Endometrial microvascular endothelial cells (primary cell): ENCODE measurements around the gene HDAC4. TPM values are rescaled to one million over a fixed set of nuclear protein-coding genes. Genes with fewer than 3 reads are reported as not detected.
"Not testable (repeated sequence)": the region's sequence is repeated elsewhere in the genome, so short reads cannot be mapped to it uniquely, and the experiment has no call there.

ENCODE experiments used
- in situ Hi-C: cut with HindIII; loops from 2 replicates; pipeline ENCODE4 v1.10.0; 2017; ENCODE audit warnings: low sequenced_read_pairs, low pct_unique_long_range_greater_than_20kb; ENCODE audit errors: inconsistent ontology term
- total RNA-seq: library from RNA; depleted of rRNA; stranded (reverse); fragments of >200 nt; gene quantifications from one replicate; pipeline ENCODE4 v1.2.3, GENCODE V29; 2015; ENCODE audit errors: inconsistent ontology term

The HDAC4 gene
- total RNA-seq, 1 donor from 2014 or later = 27.4 TPM

DNA sequence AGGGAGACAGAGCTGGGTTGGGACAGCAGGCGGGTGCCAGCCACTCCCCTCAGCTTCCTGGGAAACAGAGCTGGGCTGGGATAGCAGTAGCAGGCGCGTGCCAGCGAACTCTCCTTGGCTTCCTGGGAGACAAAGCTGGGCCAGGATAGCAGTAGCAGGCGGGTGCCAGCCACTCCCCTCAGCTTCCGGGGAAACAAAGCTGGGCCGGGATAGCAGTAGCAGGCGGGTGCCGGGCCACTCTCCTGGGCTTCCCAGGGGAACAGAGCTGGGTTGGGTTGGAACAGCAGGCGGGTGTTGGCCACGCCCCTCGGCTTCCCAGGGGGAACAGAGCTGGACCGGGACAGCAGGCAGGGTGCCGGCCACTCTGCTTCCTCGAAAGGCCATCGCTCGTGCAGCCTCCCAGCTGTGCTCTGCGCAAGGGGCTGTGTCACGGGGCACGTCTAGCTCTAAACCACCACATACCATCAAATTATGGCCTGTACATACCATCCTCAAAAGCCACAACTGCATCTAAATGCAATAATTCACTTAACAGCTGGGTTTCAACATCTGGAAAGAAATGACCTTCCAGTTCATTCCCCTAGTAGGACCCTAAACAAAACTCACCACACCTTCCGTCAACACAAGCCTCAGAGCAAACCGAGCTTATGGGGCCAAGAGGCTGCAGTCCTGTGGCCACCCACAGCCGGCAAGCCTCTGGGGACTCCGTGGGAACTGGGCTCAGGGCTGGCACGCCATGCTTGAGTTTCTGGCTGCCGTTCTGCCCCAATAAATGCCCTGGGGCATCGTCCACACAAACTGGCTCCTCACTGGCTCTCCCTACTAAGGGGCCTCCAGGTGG lies 324.7 kb downstream of the HDAC4 start:
- in situ Hi-C loops = no loop called here

DNA sequence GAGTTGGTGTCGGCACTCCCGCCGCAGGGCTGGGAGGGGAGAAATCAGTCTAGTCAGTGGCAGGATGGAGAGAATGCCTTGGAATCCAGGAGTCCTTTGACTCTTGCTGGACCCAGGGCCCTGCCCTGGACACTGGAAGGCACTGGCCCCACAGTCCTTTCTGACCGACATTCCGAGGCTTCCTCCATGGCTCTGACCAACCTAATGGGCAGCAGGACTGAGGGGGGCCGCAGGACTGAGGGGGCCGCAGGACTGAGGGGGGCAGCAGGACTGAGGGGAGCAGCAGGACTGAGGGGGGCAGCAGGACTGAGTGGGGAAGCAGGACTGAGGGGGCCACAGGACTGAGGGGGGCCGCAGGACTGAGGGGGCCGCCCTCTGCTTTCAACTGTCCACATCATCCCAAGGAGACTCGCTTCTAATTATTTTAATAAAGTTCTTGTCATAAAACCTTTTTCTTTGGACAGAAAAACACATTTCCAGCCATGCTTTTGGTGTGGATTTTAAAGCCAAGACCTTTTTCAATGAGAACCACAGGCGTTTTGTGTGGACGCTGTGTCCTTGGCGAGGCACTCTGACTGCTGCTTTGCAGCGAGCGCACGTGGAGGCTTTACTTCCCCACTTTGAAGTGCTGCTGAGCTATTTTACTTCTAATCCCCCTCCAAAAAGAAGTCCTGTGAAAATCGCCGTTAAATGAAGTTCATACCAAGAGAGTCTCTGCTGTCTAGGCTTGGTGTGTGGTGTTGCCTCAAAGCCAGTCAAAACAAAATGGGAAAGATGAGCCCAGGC lies 326.9 kb downstream of the HDAC4 start:
- in situ Hi-C loops = no loop called here

- in situ Hi-C loops = no loop called here
Observed at GRCh38 chr2:239073270-239073669, 327.6 kb downstream of the HDAC4 start.

DNA sequence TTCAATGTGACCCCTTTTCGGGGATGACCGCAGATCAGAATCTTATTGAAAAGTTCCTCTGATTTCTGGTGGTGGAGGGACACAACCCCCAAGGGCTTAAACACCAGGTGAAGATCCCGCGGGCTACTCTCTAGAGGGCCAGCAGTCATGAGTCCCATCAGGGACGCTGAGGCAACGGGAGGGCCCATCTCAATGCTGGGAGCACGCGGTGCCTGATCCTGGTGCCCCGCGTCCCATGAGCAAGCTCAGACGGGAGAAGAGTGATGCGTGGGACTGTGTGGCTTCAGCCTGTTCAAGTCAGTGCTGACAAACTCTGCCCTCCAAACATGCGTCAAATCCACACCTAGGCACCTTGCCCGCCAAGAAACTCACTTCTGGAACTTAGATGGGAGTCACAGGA lies 328.0 kb downstream of the HDAC4 start:
- in situ Hi-C loops = no loop called here

- in situ Hi-C loops = no loop called here
Observed at GRCh38 chr2:239070466-239070865, 330.4 kb downstream of the HDAC4 start.

DNA sequence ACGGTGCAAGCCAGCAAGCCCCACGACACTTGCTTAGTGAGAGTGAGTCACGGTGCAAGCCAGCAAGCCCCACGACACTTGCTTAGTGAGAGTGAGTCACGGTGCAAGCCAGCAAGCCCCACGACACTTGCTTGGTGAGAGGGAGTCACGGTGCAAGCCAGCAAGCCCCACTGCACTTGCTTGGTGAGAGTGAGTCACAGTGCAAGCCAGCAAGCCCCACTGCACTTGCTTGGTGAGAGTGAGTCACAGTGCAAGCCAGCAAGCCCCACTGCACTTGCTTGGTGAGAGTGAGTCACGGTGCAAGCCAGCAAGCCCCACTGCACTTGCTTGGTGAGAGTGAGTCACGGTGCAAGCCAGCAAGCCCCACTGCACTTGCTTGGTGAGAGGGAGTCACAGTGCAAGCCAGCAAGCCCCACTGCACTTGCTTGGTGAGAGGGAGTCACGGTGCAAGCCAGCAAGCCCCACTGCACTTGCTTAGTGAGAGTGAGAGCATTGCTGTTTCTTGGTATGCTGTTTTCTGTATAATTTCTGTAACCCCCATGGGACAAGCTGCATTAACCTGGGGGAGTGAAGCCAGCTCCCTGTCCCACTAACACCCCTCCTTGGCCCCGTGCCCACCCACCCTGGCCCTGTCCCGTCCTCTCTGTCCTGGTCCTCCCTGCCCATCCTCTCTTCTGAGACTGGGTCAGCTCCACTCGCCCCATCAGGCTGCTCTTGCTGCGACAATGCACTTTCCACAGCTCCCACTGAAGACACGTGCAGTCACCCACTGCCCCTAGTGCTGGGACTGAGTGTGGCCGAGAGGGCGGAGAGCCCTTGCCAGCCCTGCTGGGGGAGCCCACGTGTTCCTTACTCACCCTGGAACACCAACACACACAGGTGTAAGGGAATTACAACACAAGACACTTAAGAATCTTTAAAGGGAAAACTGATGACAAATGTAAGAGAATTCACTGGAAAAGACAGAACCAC lies 331.2 kb downstream of the HDAC4 start:
- in situ Hi-C loops = not testable (repeated sequence)

DNA sequence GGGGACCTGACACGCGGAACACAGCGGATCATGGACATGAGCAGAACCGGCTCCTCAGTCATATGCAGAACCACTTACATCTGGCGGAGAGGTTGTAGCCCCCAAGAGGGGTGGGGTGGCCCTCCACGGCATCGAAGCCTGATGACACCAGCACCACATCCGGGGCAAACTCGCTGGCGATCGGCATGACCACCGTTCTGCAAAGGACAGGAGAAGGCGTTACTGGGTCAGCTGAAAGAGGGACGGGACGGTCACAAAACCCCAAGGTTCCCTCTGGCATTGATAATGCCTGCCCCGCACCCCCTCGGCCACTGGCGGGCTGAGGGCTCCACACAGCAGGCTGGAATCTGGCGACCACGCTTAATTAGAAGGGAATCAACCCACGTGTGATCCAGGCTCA lies 332.4 kb downstream of the HDAC4 start:
- in situ Hi-C loops = no loop called here

DNA sequence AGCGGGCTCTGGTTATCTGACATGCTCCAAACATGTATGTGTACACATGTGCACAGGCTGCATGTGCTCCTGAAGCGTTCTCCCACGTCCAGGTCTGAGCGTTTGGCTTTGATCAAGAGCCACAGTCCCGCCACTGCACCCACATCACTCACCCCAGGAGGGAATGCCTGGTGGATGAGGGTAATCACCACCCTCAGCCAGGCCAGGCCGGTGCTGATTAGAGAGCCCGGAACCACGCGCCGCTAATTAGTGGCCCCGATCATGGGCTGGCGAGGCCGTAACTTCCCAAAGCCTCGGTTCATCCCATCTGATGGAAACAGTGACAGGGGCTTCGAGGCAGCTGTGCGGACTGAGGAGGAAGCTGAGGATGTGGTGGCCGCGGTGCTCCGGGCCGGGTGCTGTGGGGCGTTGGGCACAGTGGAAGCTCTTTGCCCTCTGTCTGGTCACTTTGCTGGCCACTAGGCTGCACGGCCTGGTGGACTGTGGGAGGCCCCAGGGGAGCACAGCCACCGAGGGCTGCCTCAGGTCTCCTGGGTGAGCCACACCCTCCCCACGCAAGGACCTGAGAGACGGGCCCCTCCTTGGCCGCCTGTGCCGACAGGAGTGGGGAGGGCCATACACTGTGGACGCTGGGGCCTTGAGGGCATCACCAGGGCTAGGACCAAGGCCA lies 333.5 kb downstream of the HDAC4 start:
- in situ Hi-C loops = no loop called here

- in situ Hi-C loops = no loop called here
Observed at GRCh38 chr2:239066597-239066996, 334.2 kb downstream of the HDAC4 start.

DNA sequence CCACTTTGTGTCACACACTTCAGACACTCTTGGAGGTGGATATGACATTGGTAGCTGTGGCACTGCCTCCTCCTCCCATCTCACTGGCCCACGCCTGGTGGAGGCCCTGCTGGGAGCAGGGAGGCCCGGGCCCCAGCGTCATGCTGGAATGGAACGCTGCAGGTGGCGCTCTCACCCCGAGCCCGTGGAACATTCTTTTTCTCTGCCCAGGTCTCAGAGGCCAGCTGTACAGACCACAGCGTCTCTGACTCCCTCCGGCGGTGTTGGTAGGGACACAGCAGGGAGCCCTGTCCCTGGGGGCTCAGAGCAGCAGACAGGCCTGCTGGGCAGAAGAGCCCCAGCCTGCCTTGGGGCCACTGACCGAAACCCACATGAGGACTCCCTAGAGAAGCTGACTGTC lies 334.9 kb downstream of the HDAC4 start:
- in situ Hi-C loops = no loop called here

DNA sequence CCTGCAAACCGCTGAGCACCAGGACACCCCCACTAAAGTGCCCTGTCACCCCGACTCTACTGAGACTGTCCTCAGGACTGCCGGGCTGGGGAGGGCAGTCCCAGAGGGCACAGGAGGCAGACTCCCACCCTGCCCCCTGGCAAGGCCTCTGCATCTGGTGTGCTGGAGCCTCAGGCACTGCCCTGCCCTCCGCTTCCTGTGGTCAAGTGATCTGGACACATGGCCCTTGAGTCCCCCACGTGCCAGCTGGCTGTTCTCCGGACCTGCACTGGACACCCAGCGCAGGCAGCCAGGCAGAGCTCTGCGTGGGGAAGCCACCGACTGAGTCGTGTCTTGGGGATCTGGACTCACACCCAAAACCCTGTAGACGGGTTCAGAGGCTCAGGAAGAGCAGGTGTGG lies 335.3 kb downstream of the HDAC4 start:
- in situ Hi-C loops = no loop called here

DNA sequence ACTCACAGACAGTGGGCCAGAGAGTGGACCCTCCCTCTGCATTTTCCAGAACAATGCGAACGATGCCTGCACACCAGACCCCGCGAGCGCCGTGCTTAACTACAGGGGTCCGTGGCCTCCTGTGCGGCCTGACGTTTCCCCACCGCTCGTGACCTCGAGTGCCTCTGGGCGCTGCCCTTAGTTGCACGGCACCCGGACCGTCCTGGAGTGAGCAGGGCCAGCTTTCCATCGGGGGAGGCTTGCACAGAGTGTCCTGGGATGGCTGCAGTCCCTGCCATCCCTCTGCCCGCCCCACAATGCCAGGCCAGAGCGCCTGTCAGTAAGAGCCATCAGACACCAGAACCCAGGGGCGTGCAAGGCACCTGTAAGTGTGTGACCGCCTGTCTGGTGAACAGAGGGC lies 335.9 kb downstream of the HDAC4 start:
- in situ Hi-C loops = no loop called here

DNA sequence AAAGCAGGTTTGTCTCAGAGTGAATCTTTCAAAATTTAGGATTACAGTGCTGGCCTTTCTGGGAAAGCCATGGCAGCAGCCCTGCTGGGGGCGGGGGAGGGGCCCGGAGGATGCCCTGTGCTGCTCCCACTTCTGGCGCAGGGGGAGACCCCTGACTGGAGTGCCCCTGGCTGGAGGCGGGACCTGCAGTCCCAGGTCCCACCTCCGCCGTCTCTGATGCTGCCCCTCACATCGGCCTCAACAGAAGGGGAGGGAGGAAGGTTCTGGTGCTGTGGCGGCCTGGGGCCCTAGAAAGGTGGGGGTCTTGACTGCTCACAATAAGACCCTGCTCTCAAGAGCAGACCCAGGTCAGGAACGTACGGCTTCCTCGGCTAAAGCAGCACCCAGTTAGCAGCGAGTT lies 336.6 kb downstream of the HDAC4 start:
- in situ Hi-C loops = no loop called here

DNA sequence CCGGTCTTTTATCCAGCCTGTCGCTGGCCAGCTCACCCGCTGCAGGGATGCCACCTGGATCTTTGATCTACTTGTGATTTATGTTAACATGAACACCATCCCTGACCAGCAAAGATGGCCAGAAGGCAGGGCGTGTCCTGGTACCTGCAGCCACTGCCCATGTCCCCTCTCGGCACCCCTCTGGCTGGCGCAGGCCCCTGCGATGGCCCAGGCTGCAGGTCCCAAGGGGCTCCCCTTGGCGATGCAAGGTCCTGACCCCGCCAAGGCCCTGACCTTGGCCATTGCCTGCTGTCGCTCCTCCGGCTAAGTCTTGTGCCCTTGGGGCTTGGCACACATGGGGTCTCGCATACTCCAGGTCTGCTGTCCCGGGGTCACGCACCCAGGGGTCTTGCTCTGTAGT lies 338.1 kb downstream of the HDAC4 start:
- in situ Hi-C loops = no loop called here

DNA sequence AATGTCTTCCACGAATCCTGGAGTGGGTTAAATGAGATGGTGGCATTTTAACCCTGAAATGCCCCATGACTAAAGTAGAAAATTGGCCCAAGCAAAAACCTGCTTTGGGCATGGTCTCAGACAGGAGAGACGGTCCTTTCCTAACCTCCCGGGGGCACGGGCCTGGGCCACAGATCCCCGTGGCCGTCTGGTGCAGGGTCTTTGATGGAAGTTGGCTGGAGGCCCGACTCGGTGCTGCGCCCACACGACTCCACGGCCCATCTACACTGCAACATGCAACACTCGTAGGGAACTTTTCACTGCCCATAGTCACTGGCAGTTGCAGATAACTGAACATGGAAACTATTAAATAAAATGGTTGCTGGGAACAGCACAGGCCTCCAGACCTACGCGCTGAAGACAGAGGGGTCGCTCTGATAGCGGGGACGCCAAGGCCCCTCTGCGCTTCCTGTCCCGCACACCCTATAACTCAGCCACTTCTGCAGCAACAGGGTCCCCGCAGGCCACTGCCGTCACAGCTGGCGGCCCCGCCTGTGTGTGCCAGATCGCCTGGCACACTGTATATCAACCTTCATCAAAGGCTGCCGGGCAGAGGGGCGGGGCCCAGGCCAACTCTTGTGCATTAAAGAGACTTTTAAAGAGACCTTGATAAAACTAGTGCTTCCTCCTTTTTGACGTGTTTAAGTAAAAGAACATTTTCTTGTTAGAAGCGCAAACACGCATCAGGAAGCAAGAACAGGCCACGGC lies 338.8 kb downstream of the HDAC4 start:
- in situ Hi-C loops = no loop called here

- in situ Hi-C loops = no loop called here
Observed at GRCh38 chr2:239061121-239061666, 339.6 kb downstream of the HDAC4 start.

DNA sequence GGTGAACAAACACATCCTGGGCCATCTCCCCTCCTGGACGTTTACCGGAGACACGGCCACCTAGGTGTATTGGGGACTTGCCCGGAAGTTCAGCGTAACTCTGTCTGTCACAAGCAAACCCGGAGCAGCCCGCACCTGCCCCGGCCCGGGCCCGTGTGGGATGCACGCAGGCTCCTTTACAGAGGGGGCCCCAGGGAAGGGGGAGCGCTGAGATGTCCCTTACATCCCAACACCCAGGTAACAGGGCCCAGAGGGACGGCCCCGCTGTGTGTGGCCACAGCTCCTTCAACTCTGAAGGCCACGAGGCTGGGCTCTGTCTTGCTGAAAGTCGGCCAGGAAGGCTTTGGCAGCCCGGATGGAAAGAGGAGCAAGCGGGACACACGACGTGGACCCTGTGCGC lies 340.1 kb downstream of the HDAC4 start:
- in situ Hi-C loops = no loop called here

- in situ Hi-C loops = no loop called here
Observed at GRCh38 chr2:239059854-239060253, 341.0 kb downstream of the HDAC4 start.
